HG03095 (cell line): ENCODE results near the gene GLS2.
"Not testable (repeated sequence)": the region's sequence is repeated elsewhere in the genome, so short reads cannot be mapped to it uniquely, and the experiment has no call there.

ENCODE experiments used
- ATAC-seq: cut with Tn5 transposase; IDR thresholded peaks from one replicate; pipeline ENCODE4 v1.9.1; 2021; ENCODE audit warnings: moderate library complexity; ENCODE audit not compliant: unreplicated experiment

GLS2 gene

GRCh38 chr12:56493409-56494105 lies 5.6 kb upstream of the GLS2 start:
- not testable (repeated sequence) for ATAC-seq

GRCh38 chr12:56490360-56490759 lies 2.4 kb upstream of the GLS2 start:
- ATAC-seq, result no peak

- peak; percentile 21 for ATAC-seq
Measured at GRCh38 chr12:56487448-56488040, 417 bp downstream of the GLS2 start.

GRCh38 chr12:56486694-56487093 lies 1.3 kb downstream of the GLS2 start:
- no peak for ATAC-seq

GRCh38 chr12:56484566-56484965 lies 3.4 kb downstream of the GLS2 start:
- no peak for ATAC-seq

GRCh38 chr12:56479625-56480024 lies 8.3 kb downstream of the GLS2 start:
- no peak for ATAC-seq

- no peak for ATAC-seq
Measured at GRCh38 chr12:56477521-56478225, 10.3 kb downstream of the GLS2 start.

- ATAC-seq, result no peak
Measured at GRCh38 chr12:56476972-56477432, 11.0 kb downstream of the GLS2 start.

GRCh38 chr12:56476143-56476542 lies 11.8 kb downstream of the GLS2 start:
- no peak for ATAC-seq

- no peak for ATAC-seq
Measured at GRCh38 chr12:56474389-56474788, 13.6 kb downstream of the GLS2 start.

- ATAC-seq, result no peak
Measured at GRCh38 chr12:56469007-56469930, 18.7 kb downstream of the GLS2 start.

- peak; percentile 81 for ATAC-seq
Measured at GRCh38 chr12:56468216-56469006, 19.6 kb downstream of the GLS2 start, which contains the start of gene SPRYD4. SPRYD4 (plus strand) TSS chr12:56468578; CDS start chr12:56468592, 14 bp downstream.

- ATAC-seq, result no peak
Measured at GRCh38 chr12:56462565-56462964, 25.4 kb downstream of the GLS2 start.

GRCh38 chr12:56461235-56462159 lies 26.5 kb downstream of the GLS2 start:
- ATAC-seq, result no peak

- ATAC-seq, result no peak
Measured at GRCh38 chr12:56457817-56458216, 30.1 kb downstream of the GLS2 start.

GRCh38 chr12:56454557-56454956 lies 33.4 kb downstream of the GLS2 start, which contains the start of gene MIP:
MIP (minus strand) TSS chr12:56454657; CDS start chr12:56454613, 44 bp downstream.
- no peak for ATAC-seq

GRCh38 chr12:56451147-56451546 lies 36.8 kb downstream of the GLS2 start:
- ATAC-seq, result no peak

GRCh38 chr12:56450241-56450640 lies 37.7 kb downstream of the GLS2 start:
- ATAC-seq, result no peak

- no peak for ATAC-seq
Measured at GRCh38 chr12:56449622-56449984, 38.4 kb downstream of the GLS2 start.
